Activated naive CD4-positive, alpha-beta T cell treated with anti-CD3 and anti-CD28 coated beads, Interleukin-2, amount 50 U/mL, for 24 hours (primary cell): Measurements from ENCODE around the gene FGD5.
"Not testable (repeated sequence)": the region's sequence is repeated elsewhere in the genome, so short reads cannot be mapped to it uniquely, and the experiment has no call there.

Experiments used
- H3K27ac Mint-ChIP-seq: one replicate; pipeline ENCODE4 v1.8.0; 2021; ENCODE audit warnings: mild to moderate bottlenecking, mixed read lengths
- H3K27me3 Mint-ChIP-seq: one replicate; pipeline ENCODE4 v1.8.0; 2021; ENCODE audit warnings: mixed read lengths
- H3K36me3 Mint-ChIP-seq: one replicate; pipeline ENCODE4 v1.8.0; 2021; ENCODE audit warnings: mixed read lengths
- H3K4me1 Mint-ChIP-seq: one replicate; pipeline ENCODE4 v1.8.0; 2021; ENCODE audit warnings: mixed read lengths
- H3K4me3 Mint-ChIP-seq: one replicate; pipeline ENCODE4 v1.8.0; 2021; ENCODE audit warnings: mild to moderate bottlenecking, mixed read lengths
- H3K9me3 Mint-ChIP-seq: one replicate; pipeline ENCODE4 v1.8.0; 2021; ENCODE audit warnings: mixed read lengths

Gene FGD5

DNA sequence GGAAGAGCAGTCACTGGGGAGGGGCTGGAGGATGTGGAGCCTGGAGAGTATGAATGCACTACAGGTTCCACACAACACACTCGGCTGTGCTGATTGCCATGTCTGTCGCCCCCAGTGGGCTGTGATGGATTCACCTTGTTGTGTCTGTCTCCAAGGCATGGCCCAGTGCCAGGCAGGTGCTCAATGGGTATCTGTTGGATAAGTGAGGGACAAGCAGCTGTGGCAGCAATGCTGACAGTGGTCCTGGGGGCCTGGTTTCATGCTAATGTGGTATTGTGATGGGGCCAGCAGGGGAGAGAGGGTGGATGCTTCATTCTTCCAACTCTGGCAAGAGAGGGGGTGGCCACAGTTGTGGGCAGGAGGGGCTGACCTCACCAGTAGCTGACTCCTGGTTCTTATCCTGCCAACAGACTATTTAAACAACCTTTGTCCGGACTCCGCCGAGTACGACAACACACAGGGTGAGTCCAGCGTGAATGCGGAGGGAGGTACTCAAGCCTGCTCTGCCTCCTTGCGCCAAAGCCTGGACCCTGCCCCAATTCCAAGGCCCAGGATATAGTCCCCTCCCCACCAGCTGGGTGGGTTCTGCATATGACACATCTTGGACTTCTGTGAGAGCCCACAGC, 81.3 kb downstream of the FGD5 start:
- Mint-ChIP-seq H3K4me1 (peaks cover 6% of the 10 kb centered on the region), H3K27ac (no peak overlapping the region), H3K27me3 (no peaks in the 10 kb centered on the region), H3K9me3 (no peaks in the 10 kb centered on the region), H3K36me3 (peaks cover 2% of the 10 kb centered on the region), H3K4me3 (no peak overlapping the region)

DNA sequence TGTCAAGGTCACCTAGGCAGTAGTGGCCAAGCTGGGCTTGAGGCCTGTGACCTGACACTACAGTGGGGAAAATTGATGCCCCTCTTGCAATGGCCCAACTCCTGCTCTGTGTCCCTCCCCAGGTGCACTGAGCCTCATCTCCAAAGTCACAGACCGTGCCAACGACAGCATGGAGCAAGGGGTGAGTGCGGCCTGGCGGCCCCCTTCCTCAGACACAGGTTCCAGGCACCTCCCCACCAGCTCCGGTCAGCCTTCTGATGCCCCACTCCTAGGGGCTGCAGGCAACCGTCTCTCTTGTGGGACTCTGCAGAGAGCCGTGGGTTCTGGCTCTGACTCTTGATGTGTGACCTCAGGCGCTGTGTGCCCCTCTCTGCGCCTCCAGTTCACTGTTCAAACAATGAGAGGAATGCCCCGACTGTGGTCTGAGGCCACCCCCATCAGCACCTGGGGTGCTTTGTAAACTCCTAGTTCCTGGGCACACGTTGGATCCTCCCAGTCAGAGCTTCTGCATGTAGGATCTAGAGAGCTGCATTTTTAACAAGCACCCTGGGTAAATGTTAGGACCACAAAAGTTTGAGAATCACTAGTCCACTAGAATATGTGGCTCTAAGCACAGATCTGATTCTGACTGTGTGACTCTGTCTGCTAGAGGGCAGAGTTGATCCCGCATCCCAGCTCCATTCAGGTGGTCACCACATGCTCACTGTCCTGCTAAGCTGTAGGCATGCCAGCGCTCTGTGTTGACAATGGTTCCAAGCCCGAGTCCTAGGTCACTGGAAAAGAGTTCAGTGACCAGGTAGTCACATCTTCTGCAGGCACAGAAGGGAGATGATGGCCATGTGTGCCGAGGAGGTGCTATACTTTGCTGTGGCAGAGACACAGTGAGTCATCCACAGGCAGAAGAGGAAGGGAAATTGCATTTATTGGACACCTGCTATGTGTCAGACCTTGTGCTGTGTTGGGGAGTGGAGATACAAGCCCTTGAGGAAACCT, 82.4 kb downstream of the FGD5 start:
- H3K27me3 Mint-ChIP-seq: no peaks in the 10 kb centered on the region
- no peaks in the 10 kb centered on the region for H3K9me3 Mint-ChIP-seq
- peaks cover 5% of the 10 kb centered on the region for H3K36me3 Mint-ChIP-seq
- peaks cover 6% of the 10 kb centered on the region for H3K4me1 Mint-ChIP-seq
- H3K4me3 Mint-ChIP-seq: no peak overlapping the region
- no peak overlapping the region for H3K27ac Mint-ChIP-seq

DNA sequence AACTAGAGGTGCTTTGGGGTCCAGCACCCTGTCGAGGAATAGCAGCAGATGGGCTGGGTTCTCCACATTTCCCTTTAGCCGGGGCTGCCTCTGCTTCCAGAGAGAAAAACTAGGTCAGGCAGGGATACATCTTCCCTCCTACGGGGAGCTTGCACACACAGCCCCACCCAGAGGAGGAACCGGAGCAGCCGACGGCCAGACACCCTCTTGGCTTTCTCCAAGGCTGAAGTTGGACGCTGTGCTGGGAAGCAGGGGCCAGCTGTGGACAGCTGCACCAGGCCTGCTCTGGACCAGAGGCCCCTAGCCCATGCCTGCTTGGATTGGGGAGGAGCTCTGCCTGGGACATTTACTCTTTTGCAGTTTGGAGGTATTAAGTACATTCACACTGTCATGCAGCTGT, 84.0 kb downstream of the FGD5 start:
- Mint-ChIP-seq H3K4me3 (no peak overlapping the region), H3K27ac (no peak overlapping the region)

GRCh38 chr3:14903501-14903900, 84.7 kb downstream of the FGD5 start:
- H3K9me3 Mint-ChIP-seq, H3K36me3 Mint-ChIP-seq, H3K4me1 Mint-ChIP-seq, H3K27ac Mint-ChIP-seq, H3K4me3 Mint-ChIP-seq, H3K27me3 Mint-ChIP-seq: not testable (repeated sequence)

More for the DNA sequence above, 84.0 kb downstream of the FGD5 start:
- H3K4me1 Mint-ChIP-seq: peaks cover 6% of the 10 kb centered on the region
- H3K36me3 Mint-ChIP-seq: peaks cover 5% of the 10 kb centered on the region
- H3K9me3 Mint-ChIP-seq: no peaks in the 10 kb centered on the region
- no peaks in the 10 kb centered on the region for H3K27me3 Mint-ChIP-seq

GRCh38 chr3:14905055-14905657, 86.4 kb downstream of the FGD5 start:
- Mint-ChIP-seq H3K36me3 (peaks cover 5% of the 10 kb centered on the region), H3K27ac (peak overlapping the region; percentile 24), H3K9me3 (no peaks in the 10 kb centered on the region), H3K27me3 (no peaks in the 10 kb centered on the region), H3K4me1 (no peaks in the 10 kb centered on the region), H3K4me3 (no peak overlapping the region)

- Mint-ChIP-seq H3K9me3 (no peaks in the 10 kb centered on the region), H3K27ac (no peak overlapping the region), H3K4me1 (no peaks in the 10 kb centered on the region), H3K27me3 (no peaks in the 10 kb centered on the region), H3K4me3 (no peak overlapping the region), H3K36me3 (peaks cover 5% of the 10 kb centered on the region)
Observed at GRCh38 chr3:14906355-14906971, 87.7 kb downstream of the FGD5 start.

DNA sequence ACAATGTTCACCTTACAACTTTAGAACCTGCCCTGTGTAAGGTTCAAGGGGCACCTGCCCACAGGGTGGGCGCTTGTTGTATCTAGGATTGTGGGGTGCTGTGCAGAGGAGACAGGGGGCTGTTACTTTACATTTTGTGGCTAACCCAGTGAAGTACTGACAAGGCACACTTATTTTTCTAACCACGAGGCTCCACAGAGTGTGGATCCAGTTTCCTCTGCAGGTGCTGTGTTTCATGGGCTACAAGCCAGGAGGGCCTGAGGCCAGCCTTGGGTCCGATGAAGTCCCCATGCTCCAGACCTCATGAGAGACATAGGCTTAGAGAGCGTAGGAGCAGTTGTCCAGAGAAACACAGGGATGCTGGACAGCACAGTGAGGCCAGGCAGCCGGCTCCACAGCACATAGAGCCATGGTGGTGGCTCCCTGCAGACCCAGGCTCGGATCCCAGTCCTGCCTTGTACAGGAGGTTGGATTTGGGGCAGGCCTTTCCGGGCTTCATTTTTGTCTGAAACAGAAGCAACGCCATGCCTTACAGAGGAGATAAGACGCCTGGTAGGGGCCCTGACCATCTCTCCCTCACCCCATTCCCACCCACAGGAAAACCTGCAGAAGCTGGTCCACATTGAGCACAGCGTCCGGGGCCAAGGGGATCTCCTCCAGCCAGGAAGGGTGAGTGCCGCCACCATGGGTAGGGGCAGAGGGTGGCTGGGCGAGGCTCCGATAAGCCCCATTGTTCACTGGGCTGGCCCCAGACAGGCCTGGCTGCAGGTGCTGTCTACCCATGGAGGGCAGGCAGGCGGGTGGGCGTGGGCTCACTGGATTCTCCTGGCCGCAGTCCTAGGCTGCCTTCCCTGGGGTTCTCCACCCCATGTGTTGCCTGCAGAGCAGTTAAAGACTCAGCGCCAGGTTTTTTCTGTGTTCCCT, 88.5 kb downstream of the FGD5 start:
- Mint-ChIP-seq H3K27ac (no peak overlapping the region), H3K27me3 (no peaks in the 10 kb centered on the region)

GRCh38 chr3:14909250-14909649, 90.5 kb downstream of the FGD5 start:
- no peaks in the 10 kb centered on the region for H3K27me3 Mint-ChIP-seq
- no peak overlapping the region for H3K4me3 Mint-ChIP-seq

More for the DNA sequence above, 88.5 kb downstream of the FGD5 start:
- H3K4me3 Mint-ChIP-seq: no peak overlapping the region
- no peaks in the 10 kb centered on the region for H3K4me1 Mint-ChIP-seq
- H3K9me3 Mint-ChIP-seq: no peaks in the 10 kb centered on the region
- H3K36me3 Mint-ChIP-seq: peaks cover 5% of the 10 kb centered on the region

DNA sequence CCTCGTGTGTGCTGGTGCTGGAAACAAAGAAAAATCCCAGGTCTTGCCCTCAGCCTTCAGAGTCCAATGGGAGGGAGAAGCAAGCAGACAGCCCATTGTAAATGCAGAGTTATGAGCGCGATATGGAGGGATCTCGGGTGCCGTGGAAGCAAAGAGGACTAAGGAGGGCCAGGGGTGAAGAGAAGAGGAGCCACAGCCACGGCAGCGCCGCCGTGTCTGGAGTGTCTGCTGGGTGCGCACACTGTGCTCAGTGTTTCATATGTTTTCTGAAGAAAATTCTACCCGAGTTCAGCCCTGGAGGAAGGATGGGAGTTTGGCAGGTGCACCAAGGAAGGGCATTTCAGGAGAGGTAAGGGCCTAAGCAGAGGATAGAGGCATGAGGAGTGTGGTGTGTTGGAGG, 92.9 kb downstream of the FGD5 start:
- H3K27me3 Mint-ChIP-seq: no peaks in the 10 kb centered on the region
- no peak overlapping the region for H3K27ac Mint-ChIP-seq
- H3K36me3 Mint-ChIP-seq: no peaks in the 10 kb centered on the region
- no peak overlapping the region for H3K4me3 Mint-ChIP-seq
- no peaks in the 10 kb centered on the region for H3K9me3 Mint-ChIP-seq
- H3K4me1 Mint-ChIP-seq: no peaks in the 10 kb centered on the region

More at GRCh38 chr3:14909250-14909649, 90.5 kb downstream of the FGD5 start:
- H3K4me1 Mint-ChIP-seq: no peaks in the 10 kb centered on the region
- H3K27ac Mint-ChIP-seq: no peak overlapping the region
- H3K9me3 Mint-ChIP-seq: no peaks in the 10 kb centered on the region
- H3K36me3 Mint-ChIP-seq: peaks cover 5% of the 10 kb centered on the region

DNA sequence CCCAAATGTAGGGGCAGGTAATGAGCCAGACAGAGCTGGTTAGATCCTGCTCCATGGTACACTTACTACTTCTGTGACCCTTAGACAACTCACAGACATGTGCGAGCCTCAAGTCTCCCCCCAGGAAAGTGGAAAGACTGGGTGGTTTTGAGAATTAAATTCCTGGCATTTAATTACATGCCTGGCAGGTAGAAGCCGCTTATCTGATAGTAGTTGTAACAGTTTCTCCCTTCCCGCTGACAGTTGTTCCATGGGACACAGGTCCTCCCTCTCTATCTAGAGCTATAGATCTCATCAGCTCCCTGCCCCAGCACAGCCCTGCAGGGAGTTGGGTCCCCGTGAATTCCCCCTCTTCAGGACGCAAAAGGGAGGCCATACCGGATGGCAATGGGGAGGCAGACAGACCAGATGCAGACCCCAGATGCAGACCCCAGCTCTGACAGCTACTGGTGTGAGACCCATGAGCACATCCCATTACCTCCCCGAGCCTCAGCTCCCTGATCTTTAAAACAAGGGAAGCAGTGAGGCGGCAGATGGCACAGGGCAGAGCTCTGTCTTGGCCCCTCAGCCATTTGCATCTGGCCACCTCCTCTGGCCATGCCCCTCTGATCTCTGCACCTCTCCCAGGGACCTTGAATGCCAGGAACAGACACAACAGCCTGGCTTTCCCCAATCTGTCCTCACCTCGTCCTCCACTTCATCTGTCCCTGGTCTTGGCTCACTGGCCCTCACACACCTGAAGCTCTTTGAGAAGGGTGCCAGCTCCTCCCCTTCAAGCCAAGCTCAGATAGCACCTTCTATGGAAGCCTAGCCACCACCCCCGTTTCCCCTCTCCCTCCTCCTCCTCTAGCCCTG, 94.5 kb downstream of the FGD5 start:
- no peaks in the 10 kb centered on the region for H3K9me3 Mint-ChIP-seq
- H3K36me3 Mint-ChIP-seq: no peaks in the 10 kb centered on the region
- H3K4me3 Mint-ChIP-seq: no peak overlapping the region
- H3K27ac Mint-ChIP-seq: no peak overlapping the region
- no peaks in the 10 kb centered on the region for H3K27me3 Mint-ChIP-seq
- no peaks in the 10 kb centered on the region for H3K4me1 Mint-ChIP-seq

DNA sequence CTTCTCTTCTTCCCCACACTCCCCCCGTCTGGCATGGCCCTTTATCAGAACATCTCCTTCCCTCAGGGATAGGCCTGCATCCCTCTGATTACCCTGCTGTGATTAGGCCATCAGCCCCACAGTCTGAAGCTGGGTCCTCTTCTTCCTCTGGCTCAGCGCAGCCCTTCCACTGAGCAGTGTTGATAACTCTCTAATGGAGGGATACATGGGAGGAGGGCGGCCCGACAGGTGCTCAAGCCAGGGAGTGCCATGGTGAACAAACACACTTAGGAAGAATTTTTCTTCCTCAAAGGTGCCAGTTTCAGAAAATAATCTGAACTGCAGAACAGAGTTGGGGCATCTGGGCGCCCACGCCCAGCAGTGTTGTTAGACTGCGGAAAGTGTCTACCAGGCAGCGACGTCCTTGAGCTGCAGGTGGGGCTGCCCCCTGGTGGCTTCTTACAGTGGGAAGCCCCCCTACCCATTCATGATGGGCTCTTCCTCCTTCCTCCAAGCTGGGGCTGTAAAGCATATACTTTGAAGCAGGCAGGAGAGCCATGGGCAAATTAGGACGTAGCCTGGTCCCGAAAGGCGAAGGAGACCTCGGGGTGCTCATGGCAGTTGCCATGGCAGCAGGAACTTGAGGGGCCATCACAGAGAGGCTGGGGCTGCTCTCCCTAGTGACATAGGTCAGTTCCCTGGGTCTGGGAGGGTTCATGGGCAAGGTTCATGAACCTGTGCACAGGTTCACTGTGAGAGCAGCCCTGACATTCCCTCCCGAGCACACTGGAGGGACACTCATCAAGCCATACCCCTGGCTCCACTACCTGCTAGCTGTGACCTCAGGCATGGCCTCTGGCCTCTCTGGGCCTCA, 95.4 kb downstream of the FGD5 start:
- Mint-ChIP-seq H3K4me3 (no peak overlapping the region), H3K27me3 (no peaks in the 10 kb centered on the region)

GRCh38 chr3:14914779-14915117, 96.0 kb downstream of the FGD5 start:
- H3K4me3 Mint-ChIP-seq: no peak overlapping the region
- no peaks in the 10 kb centered on the region for H3K4me1 Mint-ChIP-seq
- no peaks in the 10 kb centered on the region for H3K36me3 Mint-ChIP-seq
- no peaks in the 10 kb centered on the region for H3K9me3 Mint-ChIP-seq
- no peak overlapping the region for H3K27ac Mint-ChIP-seq
- H3K27me3 Mint-ChIP-seq: no peaks in the 10 kb centered on the region

More for the DNA sequence above, 95.4 kb downstream of the FGD5 start:
- no peaks in the 10 kb centered on the region for H3K9me3 Mint-ChIP-seq
- H3K4me1 Mint-ChIP-seq: no peaks in the 10 kb centered on the region
- H3K36me3 Mint-ChIP-seq: no peaks in the 10 kb centered on the region
- H3K27ac Mint-ChIP-seq: no peak overlapping the region

DNA sequence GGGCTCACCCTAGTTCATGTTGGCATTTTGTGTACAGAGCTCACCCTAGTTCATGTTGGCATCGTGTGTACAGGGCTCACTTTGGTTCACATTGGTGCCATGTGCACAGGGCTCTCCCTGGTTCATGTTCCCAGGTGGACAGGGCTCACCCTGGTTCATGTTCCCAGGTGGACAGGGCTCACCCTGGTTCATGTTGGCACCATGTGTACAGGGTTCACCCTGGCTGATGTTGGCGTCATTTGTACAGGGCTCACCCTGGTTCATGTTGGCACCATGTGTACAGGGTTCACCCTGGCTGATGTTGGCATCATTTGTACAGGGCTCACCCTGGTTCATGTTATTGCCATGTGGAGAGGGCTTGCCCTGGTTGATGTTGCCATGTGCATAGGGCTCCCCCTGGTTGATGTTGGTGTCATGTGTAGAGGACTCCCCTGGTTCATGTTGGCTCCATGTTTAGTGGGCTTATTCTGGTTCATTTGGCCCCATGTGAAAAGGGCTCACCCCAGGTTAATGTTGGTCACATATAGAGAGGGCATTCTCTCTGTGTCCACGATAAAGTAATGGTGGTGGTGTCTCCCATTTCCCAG, 97.0 kb downstream of the FGD5 start:
- no peak overlapping the region for H3K27ac Mint-ChIP-seq

More for the DNA sequence above, 97.0 kb downstream of the FGD5 start:
- Mint-ChIP-seq H3K36me3 (no peaks in the 10 kb centered on the region), H3K4me1 (no peaks in the 10 kb centered on the region), H3K9me3 (no peaks in the 10 kb centered on the region), H3K27me3 (no peaks in the 10 kb centered on the region), H3K4me3 (no peak overlapping the region)
